Spinal cord (tissue), 10 donors: ENCODE results near the gene KRT33B. TPM values are rescaled to one million over a fixed set of nuclear protein-coding genes. Genes with fewer than 3 reads are reported as not detected.

Source experiments
- DNase-seq, 6 donors: peaks; one replicate each; pipeline versions ENCODE4 v3.0.0 to v3.0.0-alpha.2; 2013 to 2015; ENCODE audit warnings: low spot score in 6 of 6, low read depth in 4 of 6
- H3K27ac ChIP-seq: one replicate; pipeline ENCODE4 v1.5.1; 2013; ENCODE audit warnings: low read depth, low read length, control low read depth
- H3K27me3 ChIP-seq: one replicate; pipeline ENCODE4 v1.6.1; 2013; ENCODE audit warnings: low read length; ENCODE audit not compliant: control insufficient read depth, insufficient read depth
- H3K36me3 ChIP-seq: one replicate; pipeline ENCODE4 v1.6.1; 2013; ENCODE audit warnings: low read length; ENCODE audit not compliant: control insufficient read depth, insufficient read depth
- H3K4me1 ChIP-seq: one replicate; pipeline ENCODE4 v1.6.1; 2013; ENCODE audit warnings: low read length; ENCODE audit not compliant: control insufficient read depth, insufficient read depth
- H3K4me3 ChIP-seq: one replicate; pipeline ENCODE4 v1.5.1; 2013; ENCODE audit warnings: low read depth, low read length, control low read depth
- H3K9me3 ChIP-seq: one replicate; pipeline ENCODE4 v1.6.1; 2013; ENCODE audit warnings: low read length; ENCODE audit not compliant: control insufficient read depth, insufficient read depth
- WGBS: methylation state at CpG from one replicate; pipeline ENCODE4 v1.1.5; 2013; ENCODE audit warnings: missing lambda C conversion rate; ENCODE audit not compliant: insufficient coverage; 5-methylcytosine and 5-hydroxymethylcytosine counted together
- polyA plus RNA-seq, 2 donors: library from polyadenylated mRNA; unstranded; fragments of 120-200 nt; gene quantifications; one replicate each; pipeline ENCODE4 v1.2.1, GENCODE V29; 2013; ENCODE audit not compliant: insufficient read length in 2 of 2
- total RNA-seq, 2 donors: library from RNA; depleted of rRNA in 1 of 2; stranded (reverse); fragments of 120-200 nt in 1 of 2; fragments of >200 nt in 1 of 2; gene quantifications; one replicate each; pipeline versions ENCODE4 v1.2.3 to v1.2.4, GENCODE V29; 2013 to 2014
- donor health status: healthy.

The KRT33B gene
- total and polyA plus RNA-seq, 4 donors: 0.20 to 0.44 TPM; not detected in 2

- no peak for DNase-seq
- Histone ChIP-seq H3K27me3 (no peaks in the 10 kb centered on the region), H3K4me1 (no peaks in the 10 kb centered on the region), H3K27ac (no peak overlapping the region), H3K9me3 (no peaks in the 10 kb centered on the region), H3K36me3 (no peaks in the 10 kb centered on the region), H3K4me3 (no peak overlapping the region)
- WGBS: 95% methylated on average over 20 of the region's 20 CpGs
These were observed 41.6 kb upstream of the KRT33B start for GRCh38 chr17:41411072-41411840.

GRCh38 chr17:41407226-41407625 is 37.6 kb upstream of the KRT33B start:
- H3K27me3 ChIP-seq: no peaks in the 10 kb centered on the region
- H3K36me3 ChIP-seq: no peaks in the 10 kb centered on the region
- H3K27ac ChIP-seq: no peak overlapping the region
- H3K4me3 ChIP-seq: no peak overlapping the region
- 94% methylated on average over 7 of the region's 10 CpGs for WGBS
- peaks cover under 1% of the 10 kb centered on the region for H3K4me1 ChIP-seq
- no peaks in the 10 kb centered on the region for H3K9me3 ChIP-seq
- no peak for DNase-seq

- 63% methylated on average over 3 of the region's 5 CpGs for WGBS
- H3K27me3 ChIP-seq: no peaks in the 10 kb centered on the region
- no peaks in the 10 kb centered on the region for H3K36me3 ChIP-seq
- no peak overlapping the region for H3K27ac ChIP-seq
- no peak for DNase-seq
- no peaks in the 10 kb centered on the region for H3K9me3 ChIP-seq
- no peak overlapping the region for H3K4me3 ChIP-seq
- peaks cover 4% of the 10 kb centered on the region for H3K4me1 ChIP-seq
These were observed 36.6 kb upstream of the KRT33B start for GRCh38 chr17:41406205-41406604.

GRCh38 chr17:41404024-41404671 is 34.5 kb upstream of the KRT33B start:
- 56% methylated on average over 4 of the region's 7 CpGs for WGBS

GRCh38 chr17:41403404-41404023 is 33.9 kb upstream of the KRT33B start:
- Histone ChIP-seq H3K36me3 (no peaks in the 10 kb centered on the region), H3K4me3 (no peak overlapping the region), H3K4me1 (peaks cover 4% of the 10 kb centered on the region), H3K27ac (no peak overlapping the region), H3K9me3 (no peaks in the 10 kb centered on the region), H3K27me3 (no peaks in the 10 kb centered on the region)
- no peak for DNase-seq
- WGBS: 100% methylated on average over 1 of the region's 4 CpGs

More at GRCh38 chr17:41404024-41404671, 34.5 kb upstream of the KRT33B start:
- no peak overlapping the region for H3K27ac ChIP-seq
- H3K9me3 ChIP-seq: no peaks in the 10 kb centered on the region
- H3K4me1 ChIP-seq: peaks cover 4% of the 10 kb centered on the region
- H3K27me3 ChIP-seq: no peaks in the 10 kb centered on the region
- H3K36me3 ChIP-seq: no peaks in the 10 kb centered on the region
- DNase-seq: no peak
- H3K4me3 ChIP-seq: no peak overlapping the region

- DNase-seq: no peak
- Histone ChIP-seq H3K36me3 (no peaks in the 10 kb centered on the region), H3K9me3 (no peaks in the 10 kb centered on the region), H3K4me3 (no peak overlapping the region), H3K27ac (no peak overlapping the region), H3K27me3 (no peaks in the 10 kb centered on the region), H3K4me1 (peaks cover 4% of the 10 kb centered on the region)
- 62% methylated on average over 5 of the region's 5 CpGs for WGBS
These were observed 32.5 kb upstream of the KRT33B start for GRCh38 chr17:41402161-41402560.

GRCh38 chr17:41396996-41397660 is 27.5 kb upstream of the KRT33B start, which contains the start of gene KRT31:
Gene KRT31, minus strand, starts transcription at chr17:41397608. Its CDS starts 69 bp downstream, at chr17:41397539.
- no peaks in the 10 kb centered on the region for H3K36me3 ChIP-seq
- no peak within 1 kb of the TSS for H3K27ac ChIP-seq
- H3K4me1 ChIP-seq: peaks cover 2% of the 10 kb centered on the region
- no peaks in the 10 kb centered on the region for H3K9me3 ChIP-seq
- no peaks in the 10 kb centered on the region for H3K27me3 ChIP-seq
- DNase-seq: no peak
- 87% methylated on average over 14 of the region's 16 CpGs for WGBS
- H3K4me3 ChIP-seq: no peak within 1 kb of the TSS

- H3K4me3 ChIP-seq: no peak overlapping the region
- H3K9me3 ChIP-seq: no peaks in the 10 kb centered on the region
- no peaks in the 10 kb centered on the region for H3K36me3 ChIP-seq
- no peak overlapping the region for H3K27ac ChIP-seq
- no peaks in the 10 kb centered on the region for H3K27me3 ChIP-seq
- WGBS: 93% methylated on average over 7 of the region's 7 CpGs
- H3K4me1 ChIP-seq: no peaks in the 10 kb centered on the region
- no peak for DNase-seq
These were observed 26.7 kb upstream of the KRT33B start for GRCh38 chr17:41396340-41396739.

- Histone ChIP-seq H3K4me3 (no peak overlapping the region), H3K27ac (no peak overlapping the region)
- DNase-seq: peak in 1 of 6 donors; percentile 82
These were observed 26.0 kb upstream of the KRT33B start for GRCh38 chr17:41395611-41396010.

More at GRCh38 chr17:41395611-41396010, 26.0 kb upstream of the KRT33B start:
- WGBS: no CpG with 5 or more reads among the region's 1 CpG
- no peaks in the 10 kb centered on the region for H3K4me1 ChIP-seq
- H3K36me3 ChIP-seq: no peaks in the 10 kb centered on the region
- no peaks in the 10 kb centered on the region for H3K9me3 ChIP-seq
- no peaks in the 10 kb centered on the region for H3K27me3 ChIP-seq
